Sigmoid colon (tissue), 4 donors: ENCODE measurements around the gene NRBF2.
"Not testable (repeated sequence)": the region's sequence is repeated elsewhere in the genome, so short reads cannot be mapped to it uniquely, and the experiment has no call there.

Source experiments
- POLR2AphosphoS5 ChIP-seq, 4 donors: sonication (generic); formaldehyde crosslinking; IDR thresholded peaks; one replicate each; pipeline ENCODE4 v1.6.1; 2017; ENCODE audit warnings: antibody characterized with exemption in 4 of 4
- TF ChIP-seq, protein P1 (sequence below), 4 experiments: fragments of 450-650 bp in 3 of 4; fragments of 200-600 bp in 1 of 4; IDR thresholded peaks; one replicate each; pipeline ENCODE4 v1.5.1; 2016 to 2019; ENCODE audit warnings: antibody characterized with exemption in 4 of 4, mild to moderate bottlenecking in 3 of 4, moderate library complexity in 2 of 4

DNA sequence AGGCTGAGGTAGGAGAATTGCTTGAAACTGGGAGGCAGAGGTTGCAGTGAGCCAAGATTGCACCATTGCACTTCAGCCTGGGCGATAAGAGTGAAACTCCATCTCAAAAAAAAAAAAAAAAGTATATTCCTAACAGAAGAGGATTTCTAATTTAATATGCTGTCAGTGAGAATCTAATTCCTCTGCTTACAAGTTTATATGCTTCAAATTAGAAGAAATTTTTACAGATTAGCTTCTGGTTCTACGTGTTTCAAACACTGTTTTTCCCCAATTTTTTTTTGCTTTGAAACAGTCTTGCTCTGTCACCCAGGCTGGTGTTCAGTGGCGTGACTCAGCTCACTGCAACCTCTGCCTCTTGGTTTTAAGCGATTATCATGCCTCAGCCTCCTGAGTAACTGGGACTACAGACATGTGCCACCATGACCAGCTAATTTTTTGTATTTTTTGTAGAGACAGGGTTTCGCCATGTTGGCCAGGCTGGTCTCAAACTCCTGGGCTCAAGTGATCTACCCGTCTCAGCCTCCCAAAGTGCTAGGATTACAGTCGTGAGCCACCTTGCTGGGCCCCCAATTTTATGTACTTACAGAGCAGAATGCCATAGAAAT is 30.7 kb upstream of the NRBF2 start:
- TF ChIP-seq, protein P1, sequence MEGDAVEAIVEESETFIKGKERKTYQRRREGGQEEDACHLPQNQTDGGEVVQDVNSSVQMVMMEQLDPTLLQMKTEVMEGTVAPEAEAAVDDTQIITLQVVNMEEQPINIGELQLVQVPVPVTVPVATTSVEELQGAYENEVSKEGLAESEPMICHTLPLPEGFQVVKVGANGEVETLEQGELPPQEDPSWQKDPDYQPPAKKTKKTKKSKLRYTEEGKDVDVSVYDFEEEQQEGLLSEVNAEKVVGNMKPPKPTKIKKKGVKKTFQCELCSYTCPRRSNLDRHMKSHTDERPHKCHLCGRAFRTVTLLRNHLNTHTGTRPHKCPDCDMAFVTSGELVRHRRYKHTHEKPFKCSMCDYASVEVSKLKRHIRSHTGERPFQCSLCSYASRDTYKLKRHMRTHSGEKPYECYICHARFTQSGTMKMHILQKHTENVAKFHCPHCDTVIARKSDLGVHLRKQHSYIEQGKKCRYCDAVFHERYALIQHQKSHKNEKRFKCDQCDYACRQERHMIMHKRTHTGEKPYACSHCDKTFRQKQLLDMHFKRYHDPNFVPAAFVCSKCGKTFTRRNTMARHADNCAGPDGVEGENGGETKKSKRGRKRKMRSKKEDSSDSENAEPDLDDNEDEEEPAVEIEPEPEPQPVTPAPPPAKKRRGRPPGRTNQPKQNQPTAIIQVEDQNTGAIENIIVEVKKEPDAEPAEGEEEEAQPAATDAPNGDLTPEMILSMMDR (IDR thresholded peaks at IDR 0.05): not testable (repeated sequence)
- not testable (repeated sequence) for TF ChIP-seq POLR2AphosphoS5 (IDR thresholded peaks at IDR 0.05)
